Activated naive CD4-positive, alpha-beta T cell treated with anti-CD3 and anti-CD28 coated beads for 36 hours (primary cell): ENCODE measurements around the gene HSPA1A. TPM values are rescaled to one million over a fixed set of nuclear protein-coding genes. Genes with fewer than 3 reads are reported as not detected.
A peak's percentile ranks its signal among the peaks of the same experiment; 100 is the strongest.
"Not testable (repeated sequence)": the region's sequence is repeated elsewhere in the genome, so short reads cannot be mapped to it uniquely, and the experiment has no call there.

Source experiments
- CTCF ChIA-PET: fragments of 350-600 bp; sonication (Branson Sonifier 250); formaldehyde crosslinking; loops from one replicate; lab custom pipeline; 2021; ENCODE audit warnings: antibody characterized with exemption; lab: Charles Lee
- DNase-seq: peaks from one replicate; pipeline ENCODE4 v3.0.0-alpha.2; 2020
- H3K27ac Mint-ChIP-seq: one replicate; pipeline ENCODE4 v1.8.0; 2021; ENCODE audit warnings: mild to moderate bottlenecking, mixed read lengths
- H3K27me3 Mint-ChIP-seq: one replicate; pipeline ENCODE4 v1.8.0; 2021; ENCODE audit warnings: low read depth, mixed read lengths
- H3K36me3 Mint-ChIP-seq: one replicate; pipeline ENCODE4 v1.8.0; 2021; ENCODE audit warnings: low read depth, mixed read lengths
- H3K4me1 Mint-ChIP-seq: one replicate; pipeline ENCODE4 v1.8.0; 2021; ENCODE audit warnings: low read depth, mixed read lengths
- H3K4me3 Mint-ChIP-seq: one replicate; pipeline ENCODE4 v1.8.0; 2021; ENCODE audit warnings: mild to moderate bottlenecking, moderate library complexity, mixed read lengths
- H3K9me3 Mint-ChIP-seq: one replicate; pipeline ENCODE4 v1.8.0; 2021; ENCODE audit warnings: mixed read lengths
- intact Hi-C: fragments of 100-400 bp; cut with micrococcal nuclease; formaldehyde crosslinking; loops from one replicate; pipeline ENCODE4 v1.15.1; 2023
- total RNA-seq, 2 experiments: library from RNA; stranded (reverse); gene quantifications; one replicate each; pipeline ENCODE4 v1.2.3, GENCODE V29; 2021

Gene HSPA1A
- total RNA-seq, 2 experiments from 2014 or later, result 19.8 to 23.1 TPM

DNA sequence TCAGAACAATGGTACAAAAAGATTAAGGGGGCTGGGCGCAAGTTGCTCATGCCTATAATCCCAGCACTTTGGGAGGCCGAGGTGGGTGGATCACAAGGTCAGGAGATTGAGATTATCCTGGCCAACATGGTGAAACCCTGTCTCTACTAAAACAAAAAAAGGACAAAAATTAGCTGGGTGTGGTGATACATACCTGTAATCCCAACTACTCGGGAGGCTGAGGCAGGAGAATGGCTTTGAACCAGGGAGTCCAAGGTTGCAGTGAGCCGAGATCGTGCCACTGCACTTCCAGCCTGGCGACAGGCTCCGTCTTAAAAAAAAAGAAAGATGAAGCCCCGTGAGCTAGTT, 24.4 kb downstream of the HSPA1A start:
- H3K27ac Mint-ChIP-seq, DNase-seq, H3K27me3 Mint-ChIP-seq, H3K9me3 Mint-ChIP-seq, H3K4me3 Mint-ChIP-seq: not testable (repeated sequence)
- CTCF ChIA-PET, result interaction anchor here (0.5 to 2.8 kb wide), 4 partner anchors 9 to 50 kb away, joined by 3 to 8 read pairs (median 4); no protein-coding TSS in a partner anchor
- Mint-ChIP-seq H3K4me1 (peaks cover 25% of the 10 kb centered on the region), H3K36me3 (peaks cover 65% of the 10 kb centered on the region)
- intact Hi-C loops, result loop anchor here (10.0 kb wide), 1 partner anchor 1005 kb away; the partner anchor contains the start of gene PSMB8

DNA sequence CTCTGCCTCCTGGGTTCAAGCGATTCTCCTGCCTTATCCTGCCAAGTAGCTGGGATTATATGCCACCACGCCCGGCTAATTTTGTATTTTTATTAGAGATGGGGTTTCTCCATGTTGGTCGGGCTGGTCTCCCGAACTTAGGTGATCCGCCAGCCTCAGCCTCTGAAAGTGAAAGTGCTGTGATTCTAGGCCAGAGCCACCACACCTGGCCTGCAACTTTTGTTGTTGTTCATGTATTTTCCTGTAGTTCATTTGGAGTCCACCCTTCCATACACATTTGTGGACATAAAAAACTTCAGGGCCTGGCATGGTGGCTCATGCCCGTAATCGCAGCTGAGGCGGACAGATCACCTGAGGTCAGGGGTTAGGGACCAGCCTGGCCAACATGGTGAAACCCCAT, 26.7 kb downstream of the HSPA1A start:
- no peaks in the 10 kb centered on the region for H3K9me3 Mint-ChIP-seq
- peak overlapping the region; percentile 18 for H3K27ac Mint-ChIP-seq
- intact Hi-C loops, result no loop called here
- no peak for DNase-seq
- CTCF ChIA-PET, result interaction anchor here (0.9 kb wide), 1 partner anchor 220 kb away, joined by 3 read pairs; no protein-coding TSS in a partner anchor
- H3K4me3 Mint-ChIP-seq, result no peak overlapping the region
- H3K36me3 Mint-ChIP-seq, result peaks cover 43% of the 10 kb centered on the region
- no peaks in the 10 kb centered on the region for H3K27me3 Mint-ChIP-seq
- H3K4me1 Mint-ChIP-seq, result peaks cover 20% of the 10 kb centered on the region

DNA sequence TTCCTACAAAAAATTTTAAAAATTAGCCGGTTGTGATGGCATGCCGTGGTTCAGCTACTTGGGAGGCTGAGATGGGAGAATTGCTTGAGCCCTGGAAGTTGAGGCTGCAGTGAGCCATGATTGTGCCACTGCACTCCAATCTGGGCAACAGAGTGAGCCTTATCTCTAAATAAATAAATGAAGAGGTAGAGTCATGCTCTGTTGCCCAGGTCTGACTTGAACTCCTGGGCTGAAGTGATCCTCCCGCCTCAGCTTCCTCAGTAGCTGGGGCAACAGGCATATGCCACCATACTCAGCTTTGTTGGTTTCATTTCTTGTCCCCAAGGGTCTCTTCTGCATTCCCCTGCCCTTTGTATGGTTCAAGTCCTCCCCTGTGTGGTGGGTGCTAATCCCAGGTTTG, 29.2 kb downstream of the HSPA1A start:
- Mint-ChIP-seq H3K9me3 (no peaks in the 10 kb centered on the region), H3K4me3 (no peak overlapping the region), H3K27me3 (no peaks in the 10 kb centered on the region), H3K27ac (no peak overlapping the region), H3K4me1 (peaks cover under 1% of the 10 kb centered on the region), H3K36me3 (peaks cover 20% of the 10 kb centered on the region)
- intact Hi-C loops, result no loop called here
- CTCF ChIA-PET, result no interaction called here
- no peak for DNase-seq

DNA sequence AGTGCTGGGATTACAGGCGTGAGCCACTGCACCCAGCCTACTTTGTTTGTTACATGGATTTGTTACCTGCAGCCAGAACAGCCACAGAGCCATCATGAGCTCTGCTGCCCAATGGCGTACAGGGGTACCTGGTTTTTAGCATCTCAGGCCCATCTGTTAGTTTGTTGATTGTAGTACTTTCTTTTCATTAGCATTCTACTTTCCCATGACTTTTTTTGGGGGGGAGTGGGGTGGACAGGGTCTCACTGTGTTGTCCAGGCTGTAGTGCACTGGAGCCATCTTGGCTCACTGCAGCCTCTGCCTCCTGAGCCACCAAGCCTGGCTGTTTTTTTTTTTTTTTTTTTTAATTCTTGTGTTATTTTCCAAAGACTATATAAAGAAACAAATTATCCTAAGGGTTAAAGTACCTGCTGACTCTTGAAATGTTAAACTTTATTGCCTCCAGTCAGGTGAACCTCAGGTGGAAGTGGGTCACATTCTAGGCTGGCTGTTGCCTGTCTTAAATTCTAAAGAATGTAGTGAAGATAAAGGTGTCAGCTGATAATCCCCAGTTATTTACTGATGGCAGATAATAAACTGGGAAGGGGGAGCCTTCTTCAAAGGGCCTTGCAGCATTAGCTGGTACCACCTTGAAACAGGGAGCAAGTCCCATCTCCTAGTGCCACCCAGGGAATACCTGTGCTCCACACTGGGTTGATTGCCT, 32.1 kb downstream of the HSPA1A start:
- intact Hi-C loops, result no loop called here
- CTCF ChIA-PET, result interaction anchor here (0.7 kb wide), 1 partner anchor 75 kb away, joined by 5 read pairs; no protein-coding TSS in a partner anchor
- no peak for DNase-seq
- Mint-ChIP-seq H3K27me3 (no peaks in the 10 kb centered on the region), H3K4me1 (no peaks in the 10 kb centered on the region), H3K27ac (no peak overlapping the region), H3K9me3 (no peaks in the 10 kb centered on the region), H3K4me3 (no peak overlapping the region), H3K36me3 (peaks cover 1% of the 10 kb centered on the region)

DNA sequence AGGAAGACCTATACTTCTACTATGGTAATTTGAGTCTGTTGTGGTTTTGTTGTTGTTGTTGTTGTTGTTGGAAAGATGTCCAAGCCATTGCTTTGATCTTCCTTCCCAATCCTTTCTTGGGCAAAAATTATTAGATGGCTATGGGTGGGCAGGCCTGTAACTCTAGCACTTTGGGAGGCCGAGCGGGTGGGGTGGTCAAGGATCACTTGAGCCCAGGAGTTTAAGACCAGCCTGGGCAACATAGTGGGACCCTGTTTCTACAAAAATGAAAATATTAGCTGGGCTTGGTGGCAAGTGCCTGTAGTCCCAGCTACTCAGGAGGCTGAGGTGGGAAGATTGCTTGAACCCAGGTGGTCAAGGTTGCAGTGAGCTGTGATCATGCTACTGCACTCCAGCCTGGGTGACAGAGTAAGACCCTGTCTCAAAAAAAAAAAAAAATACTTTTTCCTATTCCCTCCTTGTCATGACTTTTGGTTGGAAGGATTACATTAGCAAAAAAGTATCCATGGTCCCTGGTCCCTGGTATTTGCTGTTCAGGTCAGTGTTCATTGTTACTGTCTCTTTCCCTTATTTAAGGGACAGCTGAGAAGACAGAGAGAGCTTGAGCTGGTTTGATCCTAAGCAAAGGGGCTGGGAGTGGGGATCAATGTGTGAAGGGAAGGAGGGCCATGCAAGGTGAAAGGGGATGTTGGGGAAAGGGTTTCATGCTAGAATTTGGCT, 35.6 kb downstream of the HSPA1A start:
- intact Hi-C loops, result no loop called here
- Mint-ChIP-seq H3K27ac (no peak overlapping the region), H3K27me3 (no peaks in the 10 kb centered on the region), H3K9me3 (peaks cover 4% of the 10 kb centered on the region), H3K36me3 (peaks cover 2% of the 10 kb centered on the region), H3K4me1 (no peaks in the 10 kb centered on the region), H3K4me3 (no peak overlapping the region)
- CTCF ChIA-PET, result interaction anchor here (0.8 kb wide), 1 partner anchor 165 kb away, joined by 3 read pairs; no protein-coding TSS in a partner anchor
- DNase-seq, result no peak

DNA sequence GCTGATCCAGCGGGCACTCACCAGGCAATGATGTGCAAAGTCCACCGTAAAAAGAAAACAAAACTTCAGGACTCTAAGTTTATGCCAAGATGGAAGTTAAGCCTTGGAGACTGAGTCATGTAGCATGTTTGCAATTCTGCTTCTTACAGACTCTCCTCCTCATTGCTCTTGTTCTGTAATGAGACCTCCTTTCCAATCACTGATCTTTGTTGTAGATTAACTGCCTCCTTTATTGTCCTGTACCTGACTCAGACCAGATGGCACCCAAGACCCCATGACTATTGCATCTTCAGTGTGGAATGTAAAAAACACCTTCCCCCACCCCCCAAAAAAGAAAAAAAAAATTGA, 36.1 kb downstream of the HSPA1A start:
- CTCF ChIA-PET, result interaction anchor here (0.8 kb wide), 1 partner anchor 166 kb away, joined by 3 read pairs; no protein-coding TSS in a partner anchor
- no peaks in the 10 kb centered on the region for H3K27me3 Mint-ChIP-seq
- H3K27ac Mint-ChIP-seq, result no peak overlapping the region
- H3K4me3 Mint-ChIP-seq, result no peak overlapping the region
- peaks cover 4% of the 10 kb centered on the region for H3K9me3 Mint-ChIP-seq
- H3K36me3 Mint-ChIP-seq, result peaks cover 2% of the 10 kb centered on the region
- DNase-seq, result no peak
- intact Hi-C loops, result no loop called here
- H3K4me1 Mint-ChIP-seq, result no peaks in the 10 kb centered on the region

DNA sequence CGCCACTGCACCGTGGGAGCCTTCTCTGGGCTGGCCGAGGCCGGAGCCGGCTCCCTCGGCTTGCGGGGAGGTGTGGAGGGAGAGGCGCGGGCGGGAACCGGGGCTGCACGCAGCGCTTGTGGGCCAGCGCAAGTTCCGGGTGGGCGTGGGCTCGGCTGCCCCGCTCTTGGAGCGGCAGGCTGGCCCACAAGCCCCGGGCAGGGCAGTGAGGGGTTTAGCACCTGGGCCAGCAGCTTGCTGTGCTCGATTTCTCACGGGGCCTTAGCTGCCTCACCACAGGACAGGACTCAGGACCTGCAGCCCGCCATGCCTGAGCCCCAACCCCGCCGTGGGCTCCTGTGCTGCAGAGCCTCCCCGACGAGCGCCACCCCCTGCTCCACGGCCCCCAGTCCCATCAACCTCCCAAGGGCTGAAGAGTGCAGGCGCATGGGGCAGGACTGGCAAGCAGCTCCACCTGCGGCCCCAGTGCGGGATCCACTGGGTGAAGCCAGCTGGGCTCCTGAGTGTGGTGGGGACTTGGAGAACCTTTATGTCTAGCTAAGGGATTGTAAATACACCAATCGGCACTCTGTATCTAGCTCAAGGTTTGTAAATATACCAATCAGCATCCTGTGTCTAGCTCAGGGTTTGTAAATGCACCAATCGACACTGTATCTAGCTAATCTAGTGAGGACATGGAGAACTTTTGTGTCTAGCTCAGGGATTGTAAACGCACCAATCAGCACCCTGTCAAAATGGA, 36.8 kb downstream of the HSPA1A start:
- CTCF ChIA-PET, result interaction anchor here (0.6 kb wide), 1 partner anchor 802 kb away, joined by 3 read pairs; no protein-coding TSS in a partner anchor
- H3K27me3 Mint-ChIP-seq, H3K27ac Mint-ChIP-seq, H3K36me3 Mint-ChIP-seq, H3K9me3 Mint-ChIP-seq, H3K4me1 Mint-ChIP-seq, intact Hi-C loops, H3K4me3 Mint-ChIP-seq, DNase-seq: not testable (repeated sequence)

DNA sequence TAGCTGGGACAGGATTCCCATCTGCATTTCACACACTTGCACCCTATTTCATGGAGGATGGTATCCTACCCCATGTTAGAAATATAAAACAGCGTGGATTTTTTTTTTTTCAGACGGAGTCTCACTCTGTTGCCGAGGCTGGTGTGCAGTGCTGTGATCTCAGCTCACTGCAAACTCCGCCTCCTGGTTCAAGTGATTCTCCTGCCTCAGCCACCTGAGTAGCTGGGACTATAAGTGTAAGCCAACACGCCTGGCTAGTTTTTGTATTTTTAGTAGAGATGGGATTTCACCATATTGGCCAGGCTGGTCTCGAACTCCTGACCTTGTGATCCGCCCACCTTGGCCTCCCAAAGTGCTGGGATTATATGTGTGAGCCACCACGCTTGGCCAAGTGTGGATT, 42.4 kb downstream of the HSPA1A start:
- CTCF ChIA-PET, result interaction anchor here (1.1 kb wide), 1 partner anchor 18 kb away, joined by 3 read pairs; no protein-coding TSS in a partner anchor
- H3K4me1 Mint-ChIP-seq, result peaks cover 11% of the 10 kb centered on the region
- DNase-seq, H3K36me3 Mint-ChIP-seq, intact Hi-C loops, H3K4me3 Mint-ChIP-seq, H3K9me3 Mint-ChIP-seq, H3K27ac Mint-ChIP-seq, H3K27me3 Mint-ChIP-seq: not testable (repeated sequence)

DNA sequence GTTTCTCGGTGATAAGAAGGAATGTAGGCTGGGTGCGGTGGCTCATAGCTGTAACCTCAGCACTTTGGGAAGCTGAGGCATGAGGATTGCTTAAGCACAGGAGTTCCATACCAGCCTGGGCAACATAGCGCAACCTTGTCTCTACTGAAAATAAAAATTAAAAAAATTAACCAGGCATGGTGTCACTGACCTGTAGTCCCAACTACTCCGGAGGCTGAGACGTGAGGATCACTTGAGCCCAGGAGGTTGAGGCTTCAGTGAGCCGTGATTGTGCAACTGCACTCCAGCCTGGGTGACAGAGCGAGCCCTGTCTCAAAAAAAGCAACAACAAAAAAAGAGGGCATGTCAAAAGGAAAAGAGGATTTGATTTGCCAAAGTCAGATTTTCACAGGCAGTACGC, 43.4 kb downstream of the HSPA1A start:
- Mint-ChIP-seq H3K9me3 (no peaks in the 10 kb centered on the region), H3K4me1 (peaks cover 11% of the 10 kb centered on the region), H3K36me3 (no peaks in the 10 kb centered on the region), H3K27me3 (no peaks in the 10 kb centered on the region), H3K4me3 (no peak overlapping the region), H3K27ac (no peak overlapping the region)
- intact Hi-C loops, result no loop called here
- DNase-seq, result no peak
- CTCF ChIA-PET, result interaction anchor here (1.0 kb wide), 1 partner anchor 27 kb away, joined by 3 read pairs; no protein-coding TSS in a partner anchor

DNA sequence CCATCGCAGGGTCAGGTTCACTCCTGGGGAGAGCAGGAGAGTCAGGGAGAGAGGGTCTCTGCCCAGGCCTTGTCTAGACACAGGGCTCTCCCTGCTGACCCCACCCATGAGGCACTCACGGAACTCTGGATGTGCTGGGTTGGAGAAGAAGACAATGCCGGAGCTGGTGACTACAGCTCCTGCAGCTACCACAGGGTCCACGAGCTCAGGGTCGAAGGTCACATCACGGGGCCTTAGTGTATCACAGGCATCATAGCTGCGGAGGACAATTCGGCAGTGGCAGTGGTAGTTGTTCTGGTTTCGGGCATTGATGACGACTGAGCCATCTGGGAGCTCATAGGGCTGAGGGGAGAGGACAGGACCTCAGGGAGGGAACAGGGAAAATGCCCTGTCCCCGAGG, 44.6 kb downstream of the HSPA1A start:
- Mint-ChIP-seq H3K27ac (no peak overlapping the region), H3K9me3 (no peaks in the 10 kb centered on the region), H3K27me3 (no peaks in the 10 kb centered on the region), H3K4me1 (peaks cover 11% of the 10 kb centered on the region), H3K4me3 (no peak overlapping the region), H3K36me3 (no peaks in the 10 kb centered on the region)
- no peak for DNase-seq
- intact Hi-C loops, result no loop called here
- CTCF ChIA-PET, result interaction anchor here (1.3 kb wide), 1 partner anchor 22 kb away, joined by 4 read pairs; no protein-coding TSS in a partner anchor

DNA sequence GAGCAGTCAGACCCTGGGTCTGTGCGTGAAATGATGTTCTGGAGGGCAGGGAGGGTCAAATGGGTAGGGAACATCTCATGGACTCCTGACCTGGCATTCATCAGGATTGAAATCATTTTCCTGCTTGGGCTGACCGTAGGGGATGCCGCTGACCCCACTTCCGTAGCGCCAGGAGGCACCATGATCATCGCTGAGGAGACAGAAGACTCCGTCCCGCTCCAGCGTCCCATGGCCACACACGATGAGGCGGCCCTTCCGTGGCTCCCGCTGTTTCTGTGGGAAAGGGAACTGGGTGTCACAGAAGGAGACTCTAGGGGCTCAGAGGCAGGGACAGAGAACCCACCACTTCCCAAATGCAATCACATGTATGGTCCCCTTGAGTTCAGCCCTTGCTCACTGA, 45.0 kb downstream of the HSPA1A start:
- DNase-seq, result no peak
- no peak overlapping the region for H3K4me3 Mint-ChIP-seq
- intact Hi-C loops, result no loop called here
- CTCF ChIA-PET, result interaction anchor here (1.3 kb wide), 1 partner anchor 22 kb away, joined by 4 read pairs; no protein-coding TSS in a partner anchor
- no peaks in the 10 kb centered on the region for H3K36me3 Mint-ChIP-seq
- no peak overlapping the region for H3K27ac Mint-ChIP-seq
- no peaks in the 10 kb centered on the region for H3K27me3 Mint-ChIP-seq
- H3K4me1 Mint-ChIP-seq, result peaks cover 11% of the 10 kb centered on the region
- no peaks in the 10 kb centered on the region for H3K9me3 Mint-ChIP-seq

DNA sequence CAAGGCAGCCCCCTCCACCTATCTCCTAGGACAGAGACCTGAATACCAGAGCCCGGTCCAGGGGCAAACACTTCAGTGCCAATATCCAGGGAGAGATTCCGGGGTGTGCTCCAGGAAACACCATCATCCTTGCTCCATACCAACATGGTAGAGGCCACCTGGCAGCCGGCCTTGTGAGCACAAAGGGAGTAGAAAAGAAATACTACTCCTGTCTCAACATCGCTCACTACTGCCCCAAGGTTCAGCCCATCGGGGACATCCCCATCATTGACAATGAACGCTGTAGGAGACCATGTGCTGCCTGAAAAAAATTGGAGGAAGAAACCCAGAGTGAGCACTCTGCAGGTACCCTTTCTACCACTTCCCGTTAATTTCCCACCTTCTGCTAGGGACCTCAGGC, 45.8 kb downstream of the HSPA1A start:
- no peak for DNase-seq
- H3K27ac Mint-ChIP-seq, result no peak overlapping the region
- no peaks in the 10 kb centered on the region for H3K9me3 Mint-ChIP-seq
- peaks cover 11% of the 10 kb centered on the region for H3K4me1 Mint-ChIP-seq
- H3K27me3 Mint-ChIP-seq, result no peaks in the 10 kb centered on the region
- no peaks in the 10 kb centered on the region for H3K36me3 Mint-ChIP-seq
- no peak overlapping the region for H3K4me3 Mint-ChIP-seq
- CTCF ChIA-PET, result no interaction called here
- intact Hi-C loops, result no loop called here
